HL-60 (cell line): Measurements from ENCODE around the gene GPATCH4.
A peak's percentile ranks its signal among the peaks of the same experiment; 100 is the strongest.

Source experiments
- DNase-seq, 2 experiments: peaks; one replicate each; pipeline ENCODE4 v3.0.0-alpha.2; 2010 to 2020; ENCODE audit warnings: low read depth in 1 of 2, low spot score in 1 of 2
- H3K27ac ChIP-seq: fragments of 250-450 bp; sonication (Bioruptor Pico); replicated peaks from 2 replicates; pipeline ENCODE4 v1.5.1; 2020; ENCODE audit warnings: mild to moderate bottlenecking, moderate library complexity
- H3K27me3 ChIP-seq: fragments of 250-450 bp; sonication (Bioruptor Pico); 2 replicates; pipeline ENCODE4 v1.5.1; 2021; ENCODE audit warnings: mild to moderate bottlenecking, moderate library complexity; ENCODE audit not compliant: insufficient read depth, poor library complexity, severe bottlenecking
- H3K4me3 ChIP-seq: replicated peaks from 2 replicates; pipeline ENCODE4 v1.5.1; 2011; ENCODE audit warnings: mild to moderate bottlenecking, control low read depth, low read length; ENCODE audit not compliant: insufficient read depth
- GABPA ChIP-seq: IDR thresholded peaks from 2 replicates; pipeline ENCODE4 v1.6.1; 2012; ENCODE audit warnings: low read depth
- POLR2AphosphoS5 ChIP-seq: IDR thresholded peaks from 2 replicates; pipeline ENCODE4 v1.6.1; 2012; ENCODE audit warnings: low read depth
- REST ChIP-seq: IDR thresholded peaks from 2 replicates; pipeline ENCODE4 v1.6.1; 2012; ENCODE audit warnings: low read depth; ENCODE audit not compliant: insufficient replicate concordance
- SPI1 ChIP-seq: IDR thresholded peaks from 2 replicates; pipeline ENCODE4 v1.6.1; 2012; ENCODE audit warnings: low read depth, mild to moderate bottlenecking, borderline replicate concordance
- TF ChIP-seq, protein P1 (sequence below): IDR thresholded peaks from one replicate; pipeline ENCODE4 v1.5.1; 2011; ENCODE audit warnings: low read length, control low read depth, inconsistent platforms; ENCODE audit not compliant: insufficient read depth

The GPATCH4 gene

DNA sequence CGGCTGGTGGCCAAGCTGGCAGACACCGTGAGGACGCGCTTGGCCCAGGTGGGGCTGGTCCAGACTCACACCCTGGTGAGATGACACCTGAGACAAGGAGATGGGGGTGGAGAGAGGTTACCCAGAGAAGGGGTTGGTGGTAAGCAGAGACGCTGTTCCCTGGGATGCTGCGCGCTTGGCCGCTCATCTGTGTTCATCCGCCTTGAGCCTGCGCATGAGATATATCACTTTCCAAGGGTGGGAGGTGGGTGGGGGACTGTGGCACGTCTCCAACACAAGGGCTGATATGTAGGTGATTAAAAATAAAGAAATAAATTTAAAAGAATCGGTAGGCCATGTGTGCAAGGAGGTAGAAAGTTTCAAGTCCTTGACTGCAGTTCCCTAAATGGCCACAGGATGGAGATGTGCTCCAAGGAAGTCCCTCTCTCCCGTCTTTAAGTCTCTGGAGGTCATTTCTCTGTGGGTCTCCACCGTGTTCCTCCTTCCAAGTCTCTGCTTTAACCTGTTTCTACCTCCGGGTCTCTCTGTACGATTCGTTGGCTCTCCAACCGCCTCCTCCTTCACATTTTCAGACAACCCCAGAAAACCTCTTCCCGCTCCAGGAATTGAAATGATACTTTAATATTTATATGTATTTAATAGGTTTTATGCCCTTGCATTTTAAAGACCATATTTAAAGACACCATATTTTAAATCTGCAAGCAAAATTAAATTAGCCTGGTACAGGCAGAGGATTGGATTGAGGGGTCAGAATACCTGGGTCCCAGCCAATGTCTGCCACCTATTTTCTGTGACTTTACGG is 17.3 kb downstream of the GPATCH4 start:
- no peak overlapping the region for H3K27ac ChIP-seq
- peak; percentile 77 to 86 for DNase-seq
- H3K27me3 ChIP-seq: no peaks in the 10 kb centered on the region
- peak; percentile 66; the same call in 1 of the 2 replicates for TF ChIP-seq SPI1
- TF ChIP-seq REST: no peak
- TF ChIP-seq GABPA: no peak
- TF ChIP-seq, protein P1, sequence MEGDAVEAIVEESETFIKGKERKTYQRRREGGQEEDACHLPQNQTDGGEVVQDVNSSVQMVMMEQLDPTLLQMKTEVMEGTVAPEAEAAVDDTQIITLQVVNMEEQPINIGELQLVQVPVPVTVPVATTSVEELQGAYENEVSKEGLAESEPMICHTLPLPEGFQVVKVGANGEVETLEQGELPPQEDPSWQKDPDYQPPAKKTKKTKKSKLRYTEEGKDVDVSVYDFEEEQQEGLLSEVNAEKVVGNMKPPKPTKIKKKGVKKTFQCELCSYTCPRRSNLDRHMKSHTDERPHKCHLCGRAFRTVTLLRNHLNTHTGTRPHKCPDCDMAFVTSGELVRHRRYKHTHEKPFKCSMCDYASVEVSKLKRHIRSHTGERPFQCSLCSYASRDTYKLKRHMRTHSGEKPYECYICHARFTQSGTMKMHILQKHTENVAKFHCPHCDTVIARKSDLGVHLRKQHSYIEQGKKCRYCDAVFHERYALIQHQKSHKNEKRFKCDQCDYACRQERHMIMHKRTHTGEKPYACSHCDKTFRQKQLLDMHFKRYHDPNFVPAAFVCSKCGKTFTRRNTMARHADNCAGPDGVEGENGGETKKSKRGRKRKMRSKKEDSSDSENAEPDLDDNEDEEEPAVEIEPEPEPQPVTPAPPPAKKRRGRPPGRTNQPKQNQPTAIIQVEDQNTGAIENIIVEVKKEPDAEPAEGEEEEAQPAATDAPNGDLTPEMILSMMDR: peak; percentile 95
- TF ChIP-seq POLR2AphosphoS5: no peak
- no peak overlapping the region for H3K4me3 ChIP-seq

DNA sequence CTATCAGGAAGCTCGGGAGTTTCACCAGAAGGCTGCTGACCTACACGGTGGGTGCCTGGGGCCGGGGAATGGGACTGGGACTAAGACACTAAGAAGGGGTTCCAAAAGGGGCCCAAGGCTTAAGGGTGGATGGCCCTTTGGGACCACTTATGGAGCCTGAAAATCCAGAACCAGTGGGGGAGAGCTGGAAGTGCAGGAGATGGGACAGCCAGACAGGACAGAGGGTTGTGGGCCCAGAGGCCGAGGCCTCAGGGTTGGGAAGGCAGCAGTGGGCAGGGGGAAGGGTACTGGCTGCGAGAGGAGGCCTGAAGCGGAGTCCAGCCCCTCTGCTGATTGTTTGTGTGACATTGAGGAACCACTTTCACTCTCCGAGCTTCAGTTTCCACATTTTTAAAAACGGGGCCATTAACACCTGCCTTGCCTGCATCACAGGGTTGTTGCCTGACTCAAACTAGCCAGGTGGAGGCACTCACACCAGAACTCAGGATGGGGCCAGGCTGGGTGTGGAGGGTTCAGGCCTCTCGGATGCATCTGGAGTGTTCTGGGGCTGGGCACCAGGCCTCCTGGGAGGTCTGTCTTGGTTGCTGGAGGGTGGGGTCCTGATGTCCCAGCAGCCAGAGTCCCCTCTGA is 18.8 kb downstream of the GPATCH4 start:
- Histone ChIP-seq H3K4me3 (no peak overlapping the region), H3K27me3 (no peaks in the 10 kb centered on the region), H3K27ac (no peak overlapping the region)
- no peak for TF ChIP-seq GABPA
- no peak for TF ChIP-seq POLR2AphosphoS5
- TF ChIP-seq REST: no peak
- no peak for TF ChIP-seq SPI1
- TF ChIP-seq, protein P1: no peak
- DNase-seq: no peak

GRCh38 chr1:156581661-156582387 is 19.5 kb downstream of the GPATCH4 start:
- no peak overlapping the region for H3K4me3 ChIP-seq

More at GRCh38 chr1:156581661-156582387, 19.5 kb downstream of the GPATCH4 start:
- no peak for TF ChIP-seq REST
- no peak for TF ChIP-seq POLR2AphosphoS5
- TF ChIP-seq GABPA: no peak
- TF ChIP-seq SPI1: no peak
- no peak overlapping the region for H3K27ac ChIP-seq
- H3K27me3 ChIP-seq: no peaks in the 10 kb centered on the region
- no peak for DNase-seq
